HG03097 (cell line): Measurements from ENCODE around the gene HGF.

Experiments used
- ATAC-seq: cut with Tn5 transposase; IDR thresholded peaks from one replicate; pipeline ENCODE4 v1.9.1; 2021; ENCODE audit not compliant: unreplicated experiment, low FRiP score

The HGF gene

DNA sequence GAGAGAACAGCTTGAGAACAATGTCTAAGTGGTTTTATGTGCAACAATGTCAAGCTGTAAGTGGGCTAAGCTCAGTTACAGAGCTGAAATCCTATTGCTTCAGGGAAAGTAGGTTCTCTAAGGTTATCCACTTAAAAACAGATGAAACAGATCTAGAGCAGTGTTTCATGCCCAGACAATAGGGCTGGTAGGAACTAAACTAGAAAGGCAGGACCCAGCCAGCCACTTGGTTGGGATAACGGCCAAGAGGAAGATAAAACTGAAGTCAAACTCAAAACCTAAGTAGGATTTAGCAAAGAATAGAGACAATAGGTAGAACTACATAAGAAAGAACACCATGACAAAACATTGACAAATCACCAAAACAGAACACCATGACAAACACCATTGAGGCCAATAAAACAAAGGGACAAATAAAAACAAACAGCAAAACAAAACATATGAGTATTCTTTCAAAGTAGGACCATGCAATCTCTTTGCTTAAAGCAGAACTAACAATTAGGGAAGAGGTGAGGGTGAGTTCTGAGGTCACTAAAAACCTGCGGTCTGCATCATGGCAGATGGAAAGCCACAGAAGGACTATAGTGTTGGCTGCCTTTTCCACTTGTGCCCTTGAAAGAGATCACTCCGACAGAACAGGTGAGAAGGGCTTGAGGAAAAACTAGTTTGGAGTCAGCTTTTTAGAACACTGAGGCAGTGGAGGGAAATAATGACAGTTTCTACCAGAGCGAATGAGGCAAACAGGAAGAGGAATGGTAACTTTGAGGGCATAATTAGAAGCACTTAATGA, 81.0 kb downstream of the HGF start:
- no peak for ATAC-seq

DNA sequence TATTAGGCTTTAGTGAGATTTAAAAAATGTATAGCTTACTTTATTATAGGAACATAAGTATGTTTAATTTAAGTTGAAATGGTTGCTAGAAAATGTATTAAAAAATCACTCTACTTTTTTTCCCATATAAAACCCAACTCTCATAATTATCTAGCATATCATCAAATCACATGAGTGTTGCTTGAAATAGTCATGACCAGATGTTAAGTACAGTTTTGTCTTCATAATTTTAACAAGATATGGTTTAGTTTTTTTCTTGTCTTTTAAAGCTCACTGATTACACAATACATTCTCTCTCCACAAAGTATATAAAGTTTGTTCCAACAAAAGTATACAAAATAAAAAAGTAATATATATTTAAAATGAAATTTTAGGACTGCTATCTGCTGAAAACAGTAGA, 82.8 kb downstream of the HGF start:
- no peak for ATAC-seq

DNA sequence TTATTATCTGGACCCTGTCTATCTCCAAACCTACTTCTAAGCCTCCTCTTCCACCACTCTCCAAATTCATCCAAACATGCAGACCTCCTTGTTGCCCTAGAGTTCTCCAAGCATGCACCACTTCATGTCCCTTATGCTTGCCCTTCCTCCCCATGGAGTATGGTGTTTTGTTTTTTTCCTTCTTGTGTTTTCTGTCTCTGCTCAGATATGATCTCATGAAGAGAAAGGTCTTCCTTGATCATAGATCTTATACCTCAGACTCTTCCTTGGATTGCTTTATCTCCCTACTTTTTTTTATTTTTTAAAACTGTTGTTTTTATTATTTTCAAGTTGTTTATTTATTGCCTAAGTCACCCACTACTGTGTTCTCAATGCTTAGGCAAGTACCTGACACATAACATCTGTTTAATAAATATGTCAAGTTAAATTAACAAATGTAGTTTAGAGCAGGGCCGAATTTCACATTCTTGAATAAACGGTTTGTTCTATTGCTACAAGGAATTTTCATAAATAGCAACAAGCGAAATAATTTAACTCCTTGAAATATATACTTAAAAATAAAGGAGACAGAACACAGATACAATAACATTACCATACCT, 84.5 kb downstream of the HGF start:
- ATAC-seq = peak; percentile 13

DNA sequence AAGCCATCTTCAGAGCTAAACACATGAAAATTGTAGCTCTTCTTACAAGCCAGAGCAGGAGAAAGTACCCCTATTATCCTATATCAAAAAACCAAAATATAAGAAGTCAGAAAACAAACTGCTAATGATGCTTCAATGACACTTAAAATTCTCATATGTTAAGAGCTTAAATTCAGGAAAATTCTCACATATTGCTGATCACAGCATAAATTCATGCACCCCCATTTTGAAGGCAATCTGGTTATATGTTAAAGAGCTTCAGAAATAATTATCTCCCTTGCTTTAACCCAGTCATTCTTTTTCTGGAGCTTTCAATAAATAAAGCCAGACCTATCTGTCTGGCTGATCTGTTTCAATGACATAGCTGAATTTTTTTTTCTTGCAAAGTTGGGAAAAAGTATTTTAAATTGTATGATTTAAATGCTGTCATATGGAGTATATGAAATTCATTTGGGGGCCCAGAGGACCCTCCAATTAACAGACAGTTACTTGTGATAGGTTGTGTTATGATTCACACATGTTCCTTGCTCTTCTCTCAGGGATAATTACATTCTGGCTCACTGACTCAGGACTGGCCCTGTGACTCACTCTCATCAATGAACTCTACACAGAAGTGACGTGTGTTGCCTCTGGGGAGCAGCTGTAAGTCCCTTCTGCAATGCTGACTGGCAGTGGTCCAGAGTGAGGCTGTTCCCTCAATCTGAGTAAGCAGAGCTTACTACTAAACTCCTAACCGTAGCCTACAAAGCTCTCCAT, 85.2 kb downstream of the HGF start:
- ATAC-seq = peak; percentile 90

DNA sequence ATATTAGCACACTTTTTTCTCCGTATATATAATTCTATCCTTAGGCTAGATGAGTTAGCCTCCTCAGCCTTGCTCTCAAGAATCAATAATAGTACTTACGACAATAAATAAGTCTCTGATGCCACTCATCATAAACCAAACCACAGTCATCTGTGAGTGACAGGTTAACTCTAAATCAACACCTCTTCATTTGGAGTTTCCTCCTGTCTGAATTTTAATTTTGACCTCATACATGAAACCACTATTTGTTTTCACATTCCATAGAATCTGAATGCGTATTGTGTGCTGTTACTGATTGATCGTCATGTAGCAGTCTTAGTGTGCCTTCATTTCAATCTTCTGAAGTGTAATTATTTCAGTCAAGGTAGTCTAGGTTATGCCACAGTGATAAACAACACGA, 85.8 kb downstream of the HGF start:
- no peak for ATAC-seq

DNA sequence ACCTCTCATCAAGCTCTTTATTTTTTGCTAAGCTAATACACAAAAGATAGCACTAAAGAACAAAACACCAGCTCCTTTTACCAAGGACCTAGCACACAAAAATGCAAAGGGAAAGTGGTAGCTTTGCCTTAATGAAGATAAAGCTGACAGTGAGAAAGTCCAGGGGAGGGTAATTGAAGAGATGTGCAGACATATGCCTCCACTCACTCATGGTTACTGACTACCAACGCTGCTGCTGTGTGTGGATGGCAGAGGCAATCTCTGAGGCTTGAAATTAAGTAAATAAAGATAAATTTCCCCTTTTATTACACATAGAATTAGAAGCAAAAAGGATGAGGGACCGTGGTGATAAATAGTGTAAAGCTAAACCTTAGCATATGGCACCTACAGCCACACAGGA, 87.0 kb downstream of the HGF start:
- ATAC-seq = no peak

DNA sequence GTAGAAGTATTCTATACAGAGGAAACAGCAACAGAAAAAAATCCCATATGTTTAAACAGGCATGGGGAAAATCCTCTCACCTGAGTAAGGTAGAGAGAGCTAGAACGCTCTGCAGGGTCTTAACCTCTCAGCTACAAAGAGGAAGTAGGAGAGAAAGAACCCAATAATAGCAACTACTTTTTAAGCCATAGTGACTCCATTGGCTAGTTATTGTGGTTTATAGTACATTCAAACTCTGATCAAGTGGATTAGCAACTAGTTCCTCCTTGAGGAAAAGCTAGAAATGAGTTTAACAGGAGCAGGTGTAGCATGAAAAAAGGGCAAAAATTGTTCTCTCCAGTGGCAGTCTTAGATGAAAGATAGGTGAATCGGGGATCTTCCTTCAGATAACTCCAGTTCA, 89.7 kb downstream of the HGF start:
- no peak for ATAC-seq

DNA sequence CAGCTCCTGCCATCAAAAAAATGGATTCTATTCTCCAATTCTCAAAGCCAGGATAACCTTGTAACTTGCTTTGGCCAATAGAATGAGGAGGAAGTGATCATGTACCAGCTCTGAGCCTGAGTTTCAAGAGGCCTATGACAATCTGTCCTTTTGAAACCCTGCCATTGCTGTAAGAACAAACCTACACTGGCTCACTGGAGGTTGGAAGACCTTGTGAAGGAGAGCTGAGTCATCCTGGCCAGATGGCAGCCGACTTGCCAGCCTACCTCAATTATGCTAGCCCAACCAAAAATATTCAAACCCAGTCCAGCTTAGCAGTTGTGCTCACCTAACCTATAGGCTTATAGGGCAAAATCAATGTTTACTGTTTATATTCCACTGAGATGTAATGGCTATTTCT, 93.0 kb downstream of the HGF start:
- no peak for ATAC-seq

DNA sequence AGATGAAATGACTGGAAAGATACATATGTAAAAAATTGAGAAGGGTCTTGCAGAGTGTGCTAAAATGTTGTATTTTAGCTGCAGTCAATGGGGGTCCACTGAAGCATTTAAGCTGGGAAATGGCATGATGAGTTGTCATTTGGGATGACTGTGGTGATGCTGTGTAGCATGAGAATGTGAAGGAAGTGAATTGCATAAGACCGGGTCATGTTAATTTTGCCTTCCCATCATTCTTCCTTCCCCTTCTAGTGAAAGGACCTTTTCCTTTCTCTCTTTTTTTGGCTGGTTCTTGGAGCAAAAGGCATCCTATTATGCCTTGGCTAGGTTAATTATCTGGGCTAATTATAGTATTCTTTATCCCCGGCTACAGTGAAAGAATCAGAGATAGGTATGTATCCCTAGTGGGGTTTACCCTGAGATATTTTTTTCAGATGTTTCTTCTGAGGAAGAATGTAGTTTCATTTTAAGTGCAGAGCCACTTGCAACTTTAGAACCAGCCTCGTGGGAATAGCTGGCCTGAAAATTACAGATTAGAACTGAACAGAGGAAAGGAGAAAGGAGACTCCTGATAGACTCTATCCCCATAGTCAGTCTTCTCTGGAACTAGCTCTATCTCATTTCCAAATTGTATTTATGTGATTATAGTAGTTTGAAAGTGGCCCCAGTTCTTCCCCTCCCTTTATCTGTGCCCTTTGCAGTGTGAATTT, 93.6 kb downstream of the HGF start:
- ATAC-seq = no peak

DNA sequence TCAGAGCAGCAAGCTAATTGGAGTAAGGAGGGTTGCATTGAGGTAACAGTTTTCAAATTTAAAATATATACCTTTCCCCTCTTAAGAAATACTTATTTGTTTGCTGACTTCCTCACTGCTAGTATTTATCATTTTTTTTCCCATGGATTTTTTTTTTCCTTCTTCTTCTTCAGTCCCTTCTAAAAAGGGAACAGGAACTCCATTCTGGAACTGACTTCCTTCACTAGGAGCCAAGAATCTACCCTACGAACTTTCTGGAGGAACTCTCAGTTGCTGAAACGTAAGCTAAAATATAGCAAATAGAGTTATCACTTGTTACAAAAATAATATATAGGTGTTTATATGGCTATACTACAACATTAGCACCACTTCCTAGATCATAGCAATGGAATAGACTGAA, 95.4 kb downstream of the HGF start:
- ATAC-seq = no peak

DNA sequence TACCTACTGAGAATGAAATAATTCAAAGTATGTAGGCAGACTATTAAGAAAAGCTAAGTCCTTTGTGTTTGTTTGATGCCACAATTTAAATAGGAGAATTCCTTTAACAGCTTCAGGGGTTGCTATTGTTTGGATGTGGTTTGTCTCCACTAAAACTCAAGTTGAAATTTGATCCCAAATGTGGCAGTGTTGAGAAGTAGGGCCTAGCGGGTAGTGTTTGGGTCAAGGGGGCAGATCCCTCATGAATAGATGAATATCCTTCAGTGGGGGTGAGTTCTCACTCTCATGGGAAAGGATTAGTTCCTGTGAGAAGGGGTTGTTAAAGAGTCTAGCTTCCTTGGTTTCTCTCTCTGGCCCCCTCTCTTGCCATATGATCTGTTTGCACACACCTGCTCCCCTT, 97.0 kb downstream of the HGF start:
- no peak for ATAC-seq

DNA sequence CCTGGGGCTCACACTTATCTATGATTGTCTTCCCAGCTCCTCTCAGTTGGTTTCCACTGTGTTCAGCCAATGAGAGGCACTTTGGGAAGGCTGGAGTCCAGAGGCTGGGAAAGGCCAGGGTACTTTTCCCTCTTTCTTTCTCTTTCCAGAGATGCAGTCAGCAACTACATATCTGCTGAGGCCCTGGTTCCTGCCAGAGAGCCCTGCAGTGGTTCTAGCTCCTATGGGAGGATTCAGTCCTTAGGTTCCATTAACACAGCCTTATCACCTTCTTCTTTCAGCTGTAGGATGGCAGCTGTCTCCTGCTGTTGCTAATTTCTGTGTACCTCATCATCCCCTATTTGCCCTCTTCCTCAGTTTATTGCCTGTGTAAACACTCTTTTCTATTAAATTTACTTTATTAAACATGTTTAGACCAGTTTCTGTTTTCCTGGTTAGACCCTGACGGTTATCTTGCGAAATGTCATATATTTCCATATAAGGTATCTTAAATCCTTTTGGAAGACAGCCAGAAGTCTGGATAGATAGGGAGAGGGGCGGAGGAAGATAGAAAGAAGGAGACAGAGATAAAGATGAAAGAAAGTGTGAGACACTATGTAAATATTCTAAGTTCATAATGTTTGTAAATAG, 100.3 kb downstream of the HGF start:
- no peak for ATAC-seq

DNA sequence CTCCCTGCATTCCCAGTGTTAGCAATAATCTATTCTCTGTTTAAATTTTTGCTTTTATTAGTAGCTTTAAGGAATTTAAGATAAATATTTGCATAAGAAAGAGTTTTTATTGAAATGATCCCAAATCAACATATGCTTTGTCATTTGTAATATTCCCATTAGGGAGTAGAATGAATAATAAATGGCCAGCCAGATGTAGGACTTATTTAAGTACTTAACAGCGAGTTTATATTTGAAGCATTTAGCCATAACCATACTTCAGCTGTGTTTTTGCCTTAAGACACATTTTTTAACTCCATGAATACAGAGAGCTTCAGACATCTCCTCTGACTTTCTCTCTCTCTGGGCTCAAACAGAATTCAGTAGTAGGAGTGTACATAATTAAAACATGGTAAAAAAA, 103.6 kb downstream of the HGF start:
- ATAC-seq = no peak

DNA sequence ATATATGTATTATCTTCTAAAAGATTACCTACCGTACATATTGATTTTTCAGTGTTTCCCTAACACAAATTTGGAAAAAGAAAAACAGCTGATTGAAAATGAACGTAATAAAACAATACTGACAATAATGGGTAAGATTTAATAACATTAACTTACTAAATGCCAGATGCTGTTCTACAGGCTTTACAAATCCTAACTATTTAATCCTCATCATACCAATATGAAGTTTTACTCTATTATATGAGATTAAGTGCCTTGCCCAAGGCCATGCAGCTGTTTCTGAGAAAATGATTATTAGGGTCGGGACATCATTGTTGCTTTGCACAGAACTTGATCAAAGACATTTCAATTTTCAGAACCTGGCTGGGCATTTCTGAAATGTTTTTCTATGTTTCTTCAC, 104.6 kb downstream of the HGF start:
- ATAC-seq = no peak

DNA sequence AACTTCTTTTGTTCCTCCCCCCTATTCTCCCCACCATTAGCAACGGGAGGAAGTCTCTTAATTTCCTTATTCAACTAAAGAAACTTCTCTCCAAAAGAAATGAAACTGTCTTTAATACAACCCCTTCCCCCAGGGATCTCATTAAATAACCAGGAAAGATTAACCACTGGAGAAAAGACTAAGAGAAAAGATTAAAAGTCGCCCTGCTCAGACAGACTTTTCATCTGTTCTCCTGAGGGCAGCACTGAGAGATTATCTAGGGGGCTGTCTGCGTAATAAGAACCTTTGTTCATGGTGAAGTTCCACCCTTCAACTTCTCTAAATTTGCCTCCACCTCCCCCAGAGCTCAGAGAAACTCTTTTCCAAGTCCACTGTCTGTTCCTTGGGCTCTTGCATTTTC, 105.5 kb downstream of the HGF start:
- ATAC-seq = no peak

DNA sequence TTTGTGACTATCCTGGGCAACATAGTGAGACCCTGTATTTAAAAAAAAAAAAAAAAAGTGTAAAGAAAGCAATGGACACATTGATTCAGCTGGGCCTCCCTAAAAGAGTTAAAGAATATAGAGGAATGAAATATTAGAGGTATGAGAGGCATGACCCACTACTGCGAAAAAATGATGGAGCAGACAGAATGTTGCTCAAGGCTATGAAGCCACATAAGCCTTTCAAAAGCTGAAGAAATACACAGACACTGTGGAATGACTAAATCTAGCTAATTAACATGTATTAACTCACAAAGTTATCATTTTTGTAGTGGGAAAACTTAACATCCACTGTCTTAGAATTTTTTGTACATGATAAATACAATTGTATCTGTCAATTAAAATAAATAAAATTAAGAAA, 107.3 kb downstream of the HGF start:
- ATAC-seq = no peak

DNA sequence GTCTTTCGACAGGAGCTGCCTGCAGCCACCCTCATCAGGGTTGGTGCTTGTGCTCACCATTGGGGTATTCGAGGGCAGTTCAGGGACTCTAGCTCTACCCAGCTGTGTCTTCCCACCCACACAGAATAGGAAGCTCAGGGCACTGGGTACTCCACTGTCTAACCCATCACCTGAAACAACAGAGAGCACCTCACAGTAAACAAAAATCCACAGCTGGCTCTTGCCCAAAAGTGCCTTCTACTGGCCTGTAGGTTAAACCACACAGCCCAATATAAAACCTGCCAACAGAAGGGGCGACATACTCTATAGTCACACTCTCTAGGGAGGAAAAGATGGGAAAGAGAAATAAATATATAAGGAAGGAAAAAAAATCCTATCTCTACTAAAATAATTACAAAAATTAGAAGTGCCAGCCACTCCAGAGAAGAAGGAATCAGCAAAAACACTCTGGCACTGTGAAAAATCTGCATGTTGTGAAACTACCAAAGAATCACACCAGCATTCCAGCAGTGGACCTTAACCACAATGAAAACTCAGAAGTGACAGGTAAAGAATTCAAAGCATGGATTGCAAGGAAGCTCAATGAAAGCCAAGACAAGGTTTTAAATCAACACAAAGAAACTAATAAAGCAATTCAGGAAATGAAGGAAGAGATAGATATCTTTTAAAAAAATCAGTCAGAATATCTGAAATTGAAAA, 110.0 kb downstream of the HGF start:
- no peak for ATAC-seq

DNA sequence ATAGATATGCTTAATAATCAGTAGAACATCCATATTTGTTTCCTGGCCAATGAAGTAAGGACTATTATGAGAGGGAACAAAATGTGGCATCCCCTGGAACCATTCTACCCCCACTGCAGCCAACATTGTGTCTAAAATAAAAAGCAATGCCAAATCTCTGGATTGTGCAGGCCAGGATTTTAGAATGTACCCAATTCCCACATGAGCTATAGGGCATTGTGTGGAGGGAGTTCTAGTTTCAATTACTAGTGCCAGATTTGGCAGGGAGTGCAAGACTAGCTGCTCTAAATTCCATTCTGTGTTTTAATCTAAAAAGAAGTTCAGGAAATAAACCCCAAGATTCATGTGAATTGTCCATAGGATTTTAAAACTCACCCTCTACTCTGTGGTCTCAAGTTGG, 112.3 kb downstream of the HGF start:
- no peak for ATAC-seq

DNA sequence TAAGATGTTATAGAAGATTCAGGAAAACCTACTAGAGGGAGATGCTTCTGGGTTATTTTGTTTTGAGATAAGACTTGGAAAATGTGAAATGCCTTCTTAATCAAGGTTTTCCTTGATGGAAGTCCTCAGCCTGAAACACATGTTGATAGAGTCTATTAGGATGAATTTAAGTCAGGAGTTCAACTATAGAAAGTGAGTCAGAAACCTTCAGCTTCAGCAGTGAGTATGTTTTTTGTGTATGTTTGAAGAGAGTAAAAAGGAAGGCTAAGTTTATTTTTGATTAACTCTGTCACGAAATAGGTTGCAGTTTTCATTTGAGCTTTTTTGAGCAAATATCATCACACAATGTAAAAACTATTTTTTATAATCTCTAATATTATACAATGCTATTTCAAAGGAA, 114.6 kb downstream of the HGF start:
- ATAC-seq = no peak

DNA sequence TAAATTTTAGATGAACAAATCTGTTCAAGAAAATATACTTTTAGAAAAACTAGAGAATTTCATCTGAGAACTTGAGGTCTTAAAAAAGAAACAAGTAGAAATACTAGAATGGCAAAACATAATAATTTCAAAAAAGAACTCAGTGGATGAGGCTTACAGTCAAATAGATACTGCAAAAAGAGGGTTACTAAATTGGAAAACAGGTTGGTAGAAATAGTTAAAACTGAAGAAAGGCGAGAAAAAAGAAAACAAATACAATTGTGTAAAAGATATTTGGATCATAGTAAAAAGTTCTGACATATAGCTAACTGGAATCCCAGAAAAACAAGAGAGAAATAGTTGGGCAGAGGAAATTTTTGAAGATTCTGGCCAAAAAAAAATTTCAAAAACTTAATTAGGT, 117.6 kb downstream of the HGF start:
- no peak for ATAC-seq
